ENCODE data around the gene SPATC1L.

- no peak for TF ChIP-seq SMC3 (conservative IDR thresholded peaks at IDR 0.05; ENCODE audit: poor library complexity)
- TF ChIP-seq, protein P1, sequence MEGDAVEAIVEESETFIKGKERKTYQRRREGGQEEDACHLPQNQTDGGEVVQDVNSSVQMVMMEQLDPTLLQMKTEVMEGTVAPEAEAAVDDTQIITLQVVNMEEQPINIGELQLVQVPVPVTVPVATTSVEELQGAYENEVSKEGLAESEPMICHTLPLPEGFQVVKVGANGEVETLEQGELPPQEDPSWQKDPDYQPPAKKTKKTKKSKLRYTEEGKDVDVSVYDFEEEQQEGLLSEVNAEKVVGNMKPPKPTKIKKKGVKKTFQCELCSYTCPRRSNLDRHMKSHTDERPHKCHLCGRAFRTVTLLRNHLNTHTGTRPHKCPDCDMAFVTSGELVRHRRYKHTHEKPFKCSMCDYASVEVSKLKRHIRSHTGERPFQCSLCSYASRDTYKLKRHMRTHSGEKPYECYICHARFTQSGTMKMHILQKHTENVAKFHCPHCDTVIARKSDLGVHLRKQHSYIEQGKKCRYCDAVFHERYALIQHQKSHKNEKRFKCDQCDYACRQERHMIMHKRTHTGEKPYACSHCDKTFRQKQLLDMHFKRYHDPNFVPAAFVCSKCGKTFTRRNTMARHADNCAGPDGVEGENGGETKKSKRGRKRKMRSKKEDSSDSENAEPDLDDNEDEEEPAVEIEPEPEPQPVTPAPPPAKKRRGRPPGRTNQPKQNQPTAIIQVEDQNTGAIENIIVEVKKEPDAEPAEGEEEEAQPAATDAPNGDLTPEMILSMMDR (IDR thresholded peaks at IDR 0.05; ENCODE audit: poor library complexity, severe bottlenecking): no peak
These were observed 26.2 kb downstream of the SPATC1L start for GRCh38 chr21:46157987-46158451.
